GM13977 (cell line): ENCODE measurements around the gene LRP8.
A peak's percentile ranks its signal among the peaks of the same experiment; 100 is the strongest.

Source experiments
- DNase-seq: peaks from one replicate; pipeline ENCODE4 v3.0.0; 2012; ENCODE audit warnings: low spot score
- in situ Hi-C: fragments of 300-500 bp; cut with MboI; formaldehyde crosslinking; loops from one replicate; pipeline ENCODE4 v1.12.0; 2022; ENCODE audit warnings: low sequenced_read_pairs, low pct_unique_long_range_greater_than_20kb, mixed read lengths, inconsistent platforms; ENCODE audit not compliant: unreplicated experiment
- TF ChIP-seq, protein P1 (sequence below): IDR thresholded peaks from 2 replicates; pipeline ENCODE4 v1.5.1; 2012; ENCODE audit warnings: mild to moderate bottlenecking, control low read depth; ENCODE audit not compliant: insufficient read depth; ENCODE audit errors: extremely low read depth, missing control alignments

LRP8 gene

GRCh38 chr1:53296117-53296749 lies 31.6 kb downstream of the LRP8 start:
- TF ChIP-seq, protein P1, sequence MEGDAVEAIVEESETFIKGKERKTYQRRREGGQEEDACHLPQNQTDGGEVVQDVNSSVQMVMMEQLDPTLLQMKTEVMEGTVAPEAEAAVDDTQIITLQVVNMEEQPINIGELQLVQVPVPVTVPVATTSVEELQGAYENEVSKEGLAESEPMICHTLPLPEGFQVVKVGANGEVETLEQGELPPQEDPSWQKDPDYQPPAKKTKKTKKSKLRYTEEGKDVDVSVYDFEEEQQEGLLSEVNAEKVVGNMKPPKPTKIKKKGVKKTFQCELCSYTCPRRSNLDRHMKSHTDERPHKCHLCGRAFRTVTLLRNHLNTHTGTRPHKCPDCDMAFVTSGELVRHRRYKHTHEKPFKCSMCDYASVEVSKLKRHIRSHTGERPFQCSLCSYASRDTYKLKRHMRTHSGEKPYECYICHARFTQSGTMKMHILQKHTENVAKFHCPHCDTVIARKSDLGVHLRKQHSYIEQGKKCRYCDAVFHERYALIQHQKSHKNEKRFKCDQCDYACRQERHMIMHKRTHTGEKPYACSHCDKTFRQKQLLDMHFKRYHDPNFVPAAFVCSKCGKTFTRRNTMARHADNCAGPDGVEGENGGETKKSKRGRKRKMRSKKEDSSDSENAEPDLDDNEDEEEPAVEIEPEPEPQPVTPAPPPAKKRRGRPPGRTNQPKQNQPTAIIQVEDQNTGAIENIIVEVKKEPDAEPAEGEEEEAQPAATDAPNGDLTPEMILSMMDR, result no peak
- peak; percentile 80 for DNase-seq
- in situ Hi-C loops, result no loop called here

GRCh38 chr1:53295726-53296116 lies 32.1 kb downstream of the LRP8 start:
- in situ Hi-C loops, result no loop called here
- TF ChIP-seq, protein P1, result no peak
- DNase-seq, result no peak

- DNase-seq, result no peak
- in situ Hi-C loops, result no loop called here
- TF ChIP-seq, protein P1, result no peak
Measured at GRCh38 chr1:53295295-53295694, 32.6 kb downstream of the LRP8 start.

DNA sequence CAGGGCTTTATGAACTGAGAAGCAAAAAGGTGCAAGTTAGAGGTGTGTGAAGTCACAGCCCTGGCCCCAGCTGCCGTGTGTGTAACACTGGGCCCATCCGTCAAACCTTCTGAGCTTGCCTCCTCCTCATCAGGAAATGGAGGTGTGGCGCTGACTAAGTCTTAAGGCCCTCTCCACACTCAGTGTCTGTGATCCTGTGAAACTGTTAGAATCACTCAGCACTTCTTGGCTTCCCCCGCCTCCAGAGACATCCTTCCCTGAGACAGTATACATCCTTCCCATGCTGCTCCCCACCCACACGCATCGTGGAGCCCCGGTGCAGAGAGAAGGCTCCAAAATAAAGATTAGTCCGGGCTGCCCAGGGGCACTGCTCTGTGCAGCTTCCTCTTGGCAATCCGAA lies 33.3 kb downstream of the LRP8 start:
- peak; percentile 52 for DNase-seq
- TF ChIP-seq, protein P1, result no peak
- in situ Hi-C loops, result no loop called here

- TF ChIP-seq, protein P1, result no peak
- DNase-seq, result no peak
- in situ Hi-C loops, result no loop called here
Measured at GRCh38 chr1:53294061-53294460, 33.8 kb downstream of the LRP8 start.

DNA sequence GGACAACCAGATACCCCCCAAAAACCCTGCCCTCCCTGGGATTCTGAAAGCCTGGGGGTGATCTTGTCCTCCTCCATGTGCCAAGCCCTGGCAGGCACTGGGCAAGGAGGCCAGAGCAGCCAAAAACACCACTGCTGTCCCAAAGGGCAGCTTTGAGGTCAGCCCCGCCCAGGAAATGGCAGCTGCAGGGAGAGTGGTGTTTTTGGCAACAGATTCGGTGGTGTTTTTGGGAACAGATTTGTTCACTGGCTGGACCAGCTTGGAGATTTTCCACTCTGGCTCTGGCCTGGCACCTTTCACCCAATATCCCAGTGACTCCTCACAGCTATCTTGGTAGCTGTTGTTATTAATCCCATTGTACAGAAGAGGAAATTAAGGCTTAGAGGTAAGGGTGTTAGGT lies 34.7 kb downstream of the LRP8 start:
- DNase-seq, result no peak
- in situ Hi-C loops, result no loop called here
- TF ChIP-seq, protein P1, result no peak
